Kidney glomerular epithelial cell (primary cell): ENCODE results near the gene FLAD1.

Experiments used
- DNase-seq: peaks from one replicate; lab custom pipeline; 2025; lab: John Stamatoyannopoulos, UW

The FLAD1 gene

DNA sequence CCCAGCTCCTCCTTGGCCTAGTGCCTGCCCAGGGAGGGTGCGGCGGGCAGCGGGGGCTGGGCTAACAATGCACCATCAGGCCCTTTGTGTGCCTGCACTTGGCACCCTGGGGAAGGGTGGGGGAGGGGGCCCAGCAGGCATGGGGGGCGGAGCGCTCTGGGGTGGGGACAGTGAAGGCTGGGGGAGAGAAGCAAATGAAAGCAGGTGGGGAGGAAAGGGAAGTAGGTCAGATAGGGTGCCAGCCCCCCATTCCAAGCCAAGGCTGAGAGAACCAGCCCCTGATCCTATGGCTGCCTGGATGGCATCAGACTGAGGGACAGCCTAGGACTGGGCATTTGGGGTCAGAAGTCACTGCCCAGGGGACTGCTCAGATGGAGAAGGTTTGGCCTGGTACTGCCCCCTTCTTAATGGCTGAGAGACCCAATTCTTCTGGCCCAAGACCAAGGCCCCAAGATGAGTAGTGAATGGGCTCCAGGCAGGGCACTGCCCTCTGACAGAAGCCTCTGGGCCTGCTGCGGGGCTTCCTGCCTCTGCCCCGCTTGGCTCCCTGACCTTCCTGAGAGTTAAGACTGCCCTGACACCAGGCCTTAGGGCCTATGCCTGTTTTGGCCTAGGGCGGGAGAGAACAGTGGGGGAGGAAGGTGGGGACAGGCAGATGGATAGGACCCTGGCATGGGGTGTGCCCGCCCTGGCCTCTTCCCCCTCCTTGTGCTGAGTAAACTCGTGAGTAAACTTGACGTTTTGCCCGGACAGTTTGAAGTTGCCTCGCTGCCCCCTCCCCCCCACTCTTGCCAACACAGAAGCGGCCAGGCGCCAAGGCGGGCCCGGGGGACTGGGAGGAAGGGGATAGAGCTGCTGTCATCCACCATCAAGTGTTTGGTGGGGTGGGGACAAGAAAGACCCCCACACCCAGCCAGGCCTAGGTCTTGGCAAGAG lies 22.2 kb downstream of the FLAD1 start:
- no peak for DNase-seq

DNA sequence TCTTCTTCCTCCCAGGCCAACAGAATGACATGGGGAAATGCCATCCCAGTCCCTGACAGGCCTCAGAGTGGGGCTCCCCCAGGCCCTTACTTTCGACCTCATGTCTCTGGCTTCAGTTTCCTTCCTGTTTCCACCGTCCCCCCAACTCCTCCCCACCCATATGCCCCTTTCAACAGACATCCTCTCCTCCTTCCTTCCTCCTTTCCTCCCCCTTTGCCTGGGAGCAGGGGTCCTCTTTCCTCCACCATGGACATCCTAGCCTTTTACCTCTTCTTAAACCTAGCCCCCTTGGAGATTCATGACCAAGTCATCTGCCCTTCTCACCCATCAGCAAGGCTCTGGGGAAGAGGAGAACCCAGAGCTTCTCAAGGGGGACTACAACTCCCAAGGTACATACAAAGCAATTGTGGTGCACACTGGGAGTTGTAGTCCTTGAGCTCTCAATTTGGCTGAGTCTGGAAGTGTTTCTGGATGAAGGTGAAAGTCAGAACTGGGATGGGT lies 23.5 kb downstream of the FLAD1 start:
- DNase-seq: no peak

DNA sequence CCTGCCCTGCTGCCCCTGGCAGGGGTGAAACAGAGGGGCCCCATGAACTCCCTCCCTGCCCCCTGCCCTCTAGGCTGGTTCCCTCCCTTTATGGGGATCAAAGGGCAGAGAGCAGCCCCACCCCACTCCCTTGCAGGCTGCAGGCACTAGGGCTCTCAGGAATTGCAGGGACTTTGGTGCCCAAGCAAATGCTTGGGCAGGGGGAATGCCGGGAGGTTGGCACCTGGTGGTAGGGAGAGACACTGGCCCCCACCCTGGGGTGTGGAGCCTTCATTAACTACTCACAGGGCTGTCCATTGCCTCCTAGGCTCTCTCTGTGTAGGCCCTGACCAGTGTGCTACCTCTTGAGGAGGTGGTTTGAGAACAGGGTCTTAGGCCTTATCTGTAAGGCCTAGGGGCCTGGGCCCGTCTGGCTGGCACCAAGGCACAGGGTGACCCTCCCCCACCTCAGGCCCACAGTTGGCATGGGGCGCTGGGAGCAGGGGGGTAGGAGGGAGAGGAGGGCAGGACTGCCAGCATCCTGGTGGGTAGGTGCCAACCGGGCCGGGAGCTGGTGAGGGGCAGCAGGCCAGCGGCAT lies 24.2 kb downstream of the FLAD1 start:
- DNase-seq: no peak

DNA sequence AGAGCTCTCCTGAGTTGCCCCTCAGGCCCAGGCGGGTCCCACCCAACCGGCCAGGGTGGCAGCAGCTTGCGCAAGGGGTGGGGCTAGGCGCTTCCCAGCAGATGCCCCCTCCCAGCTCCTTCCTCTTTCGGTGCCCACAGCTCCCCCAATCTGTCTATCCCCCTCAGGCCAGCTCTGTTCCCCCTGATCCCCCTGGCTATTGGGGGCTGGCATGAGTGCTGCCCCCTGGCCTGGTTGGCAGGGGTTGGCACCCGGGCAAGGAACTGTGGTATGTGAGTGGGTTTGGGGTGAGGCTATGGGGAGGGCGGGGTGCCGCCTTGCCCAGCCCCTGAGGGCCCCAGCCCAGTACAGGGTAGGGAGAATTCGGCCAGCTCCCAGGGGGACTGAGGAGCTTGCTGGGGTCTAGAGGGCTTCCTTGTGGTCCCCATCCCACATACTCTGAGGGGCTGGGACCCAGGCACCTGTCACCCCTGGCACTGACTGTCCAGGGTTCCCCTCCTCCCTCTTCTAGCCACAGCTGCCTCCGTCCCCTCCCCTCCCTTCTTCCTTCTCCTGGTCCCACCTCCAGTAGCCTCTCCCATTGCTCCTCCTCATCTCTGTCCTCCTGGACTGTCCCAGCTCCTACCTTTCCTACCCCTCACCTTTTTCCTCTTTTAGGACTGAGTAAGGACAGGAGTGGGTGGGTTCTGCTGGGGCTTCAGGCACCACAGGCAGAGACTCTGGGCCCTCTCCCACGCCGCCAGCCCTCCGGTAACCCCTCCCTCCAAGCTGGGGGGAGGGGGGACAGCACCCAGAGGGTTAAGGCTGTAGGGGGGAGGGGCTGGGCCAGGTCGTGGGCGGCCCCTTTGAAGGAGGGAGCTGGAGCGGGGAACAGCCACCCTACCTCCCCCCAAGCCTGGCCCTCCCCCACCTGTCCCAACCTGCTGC lies 25.1 kb downstream of the FLAD1 start:
- no peak for DNase-seq

DNA sequence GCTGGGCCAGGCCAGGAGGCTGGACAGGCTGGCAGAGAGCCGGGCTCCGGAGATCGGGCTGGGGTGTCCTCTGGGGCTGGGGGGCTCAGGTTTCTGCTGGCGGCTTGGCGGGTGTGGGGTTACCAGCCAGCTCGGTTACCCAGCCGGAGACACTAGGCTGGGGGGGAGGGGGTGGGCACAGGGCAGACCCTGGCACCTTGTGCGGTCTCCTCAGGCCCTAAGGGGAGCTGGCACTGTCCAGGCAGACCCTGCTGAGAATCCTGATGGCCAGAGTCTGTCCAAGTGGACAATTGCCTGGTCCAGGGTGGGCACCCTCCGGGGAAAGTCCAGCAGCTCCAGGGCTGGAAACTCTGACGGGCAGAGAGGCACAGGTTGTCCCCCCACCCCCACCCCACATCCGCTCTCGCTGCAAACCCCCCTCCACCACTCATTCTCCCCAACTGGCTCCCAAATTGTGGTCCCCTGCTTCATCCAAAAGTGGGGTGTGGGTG lies 26.1 kb downstream of the FLAD1 start:
- no peak for DNase-seq

DNA sequence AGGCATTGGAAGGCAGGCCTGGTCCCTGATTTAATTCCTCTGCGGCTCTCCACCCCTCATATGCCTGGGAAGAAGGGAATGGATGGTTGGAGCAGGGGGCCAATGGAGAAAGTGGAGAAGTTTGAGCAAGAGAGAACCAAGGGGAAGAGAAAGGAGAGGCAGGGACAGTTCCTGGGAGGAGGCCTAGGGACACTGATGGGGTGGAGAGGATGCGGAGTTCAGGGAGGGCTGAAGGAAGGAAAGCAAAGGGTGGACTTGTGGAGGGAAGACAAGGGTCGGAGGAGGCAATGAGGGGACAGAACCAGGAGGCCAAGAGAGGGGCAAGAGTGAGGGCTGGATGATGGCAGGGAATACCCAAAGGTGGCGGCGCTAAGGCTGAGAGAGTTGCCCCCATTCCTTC lies 26.6 kb downstream of the FLAD1 start:
- no peak for DNase-seq

DNA sequence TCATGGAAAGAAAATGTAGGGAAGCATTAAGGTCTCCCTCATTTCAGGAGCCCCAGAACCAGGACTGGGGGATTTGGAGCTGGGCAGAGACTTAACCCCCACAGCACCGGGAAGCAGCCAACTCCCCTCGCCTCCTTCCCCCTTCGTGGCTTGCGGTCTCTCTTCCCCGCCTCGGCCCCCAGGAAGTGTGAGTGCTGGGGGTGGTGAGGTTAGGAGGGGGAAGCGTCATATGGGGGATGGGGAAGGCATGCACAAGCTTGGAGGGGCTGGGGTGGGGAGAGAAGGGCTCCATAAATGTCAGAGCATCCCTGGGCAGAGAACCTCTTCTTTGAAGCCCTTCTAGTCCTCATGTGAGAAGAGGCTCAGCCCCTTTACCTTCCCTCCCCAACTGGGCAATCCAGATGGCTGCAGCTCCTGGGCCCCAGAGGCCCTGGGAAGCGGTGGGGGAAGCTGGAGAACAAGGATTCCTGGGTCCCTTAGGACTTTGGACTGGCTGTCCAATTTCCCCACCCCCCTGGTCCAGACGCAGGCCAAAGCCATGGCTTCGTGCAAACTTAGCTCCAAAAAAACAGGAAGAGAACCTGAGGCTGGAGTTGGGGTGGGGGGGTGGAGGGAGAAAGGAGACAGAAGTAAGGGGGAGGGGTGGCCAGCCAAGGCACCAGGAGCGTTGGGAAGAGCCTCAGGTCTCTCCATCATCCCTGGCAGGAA lies 27.2 kb downstream of the FLAD1 start:
- no peak for DNase-seq

DNA sequence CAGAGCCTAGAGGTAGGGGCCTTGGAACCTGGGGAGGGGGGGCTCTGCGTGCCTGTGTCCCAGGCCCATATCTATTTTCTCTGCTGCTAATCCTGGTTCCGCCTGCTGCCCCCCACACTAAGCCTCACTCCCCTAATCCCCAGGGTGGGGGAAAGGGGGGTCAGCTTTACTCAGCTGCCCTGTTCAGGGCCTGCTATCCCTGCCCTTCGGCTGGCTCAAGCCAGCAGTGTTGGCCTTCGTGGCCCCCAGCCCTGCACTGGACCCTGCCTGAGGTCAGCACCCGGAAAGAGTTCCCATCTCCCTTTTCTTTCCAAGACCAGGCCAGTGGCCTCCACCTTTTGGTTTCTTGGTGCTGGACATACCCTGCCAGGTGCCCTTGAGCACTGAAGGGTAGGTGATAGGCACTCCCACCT lies 27.9 kb downstream of the FLAD1 start:
- no peak for DNase-seq

DNA sequence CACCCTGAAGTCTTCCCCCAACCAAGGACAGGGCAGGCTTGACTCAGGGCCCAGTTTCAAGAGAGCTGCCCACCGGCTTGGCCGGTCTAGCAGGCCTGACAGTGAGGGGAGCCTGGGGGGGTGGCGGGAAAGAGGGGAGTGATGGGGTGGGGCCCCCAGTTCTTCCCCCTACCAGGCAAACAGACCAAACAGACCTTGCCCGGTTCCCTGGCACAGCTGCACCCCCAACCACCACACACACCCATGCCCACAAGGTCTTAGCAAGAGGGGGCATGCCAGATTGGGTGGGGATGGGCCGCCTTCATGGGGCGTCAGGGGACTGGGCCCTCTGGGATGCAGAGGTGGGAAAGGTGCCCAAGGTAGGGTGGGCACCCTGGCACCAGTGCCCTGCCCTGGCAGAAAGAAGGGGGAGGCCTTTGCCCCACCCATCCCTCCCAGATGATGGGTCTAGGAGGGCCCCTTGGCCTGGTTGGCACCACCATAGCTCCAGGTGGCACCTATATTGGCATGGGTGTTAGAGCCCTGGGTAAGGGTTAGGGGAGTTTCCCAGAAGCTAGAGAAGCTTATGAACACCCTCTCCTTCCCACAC lies 28.4 kb downstream of the FLAD1 start:
- DNase-seq: no peak

DNA sequence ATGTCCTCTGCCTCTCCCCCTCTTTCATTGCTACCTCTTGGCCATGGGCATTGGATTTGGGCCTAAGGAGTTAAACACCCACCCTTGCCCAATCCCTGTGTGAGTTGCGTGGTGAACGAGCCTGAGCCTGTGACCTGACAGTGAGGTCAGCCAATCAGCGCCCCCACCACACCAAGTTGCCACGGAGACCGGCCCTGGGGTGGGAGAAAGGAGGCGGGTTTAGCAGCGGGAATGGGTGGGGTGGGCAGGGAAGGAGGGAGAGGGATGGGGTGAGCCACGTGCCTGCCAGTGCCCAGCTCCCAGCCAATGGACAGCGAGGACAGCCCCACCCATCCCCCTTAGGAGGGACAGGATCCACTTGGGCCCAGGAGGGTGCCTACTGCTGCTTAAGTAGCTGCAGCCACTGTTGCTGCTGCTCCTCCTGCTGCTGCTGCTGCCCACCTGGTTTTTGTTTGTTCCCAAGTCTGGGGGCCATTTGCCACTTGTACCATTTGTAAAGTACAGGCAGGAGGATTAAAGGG lies 28.9 kb downstream of the FLAD1 start:
- DNase-seq: no peak

DNA sequence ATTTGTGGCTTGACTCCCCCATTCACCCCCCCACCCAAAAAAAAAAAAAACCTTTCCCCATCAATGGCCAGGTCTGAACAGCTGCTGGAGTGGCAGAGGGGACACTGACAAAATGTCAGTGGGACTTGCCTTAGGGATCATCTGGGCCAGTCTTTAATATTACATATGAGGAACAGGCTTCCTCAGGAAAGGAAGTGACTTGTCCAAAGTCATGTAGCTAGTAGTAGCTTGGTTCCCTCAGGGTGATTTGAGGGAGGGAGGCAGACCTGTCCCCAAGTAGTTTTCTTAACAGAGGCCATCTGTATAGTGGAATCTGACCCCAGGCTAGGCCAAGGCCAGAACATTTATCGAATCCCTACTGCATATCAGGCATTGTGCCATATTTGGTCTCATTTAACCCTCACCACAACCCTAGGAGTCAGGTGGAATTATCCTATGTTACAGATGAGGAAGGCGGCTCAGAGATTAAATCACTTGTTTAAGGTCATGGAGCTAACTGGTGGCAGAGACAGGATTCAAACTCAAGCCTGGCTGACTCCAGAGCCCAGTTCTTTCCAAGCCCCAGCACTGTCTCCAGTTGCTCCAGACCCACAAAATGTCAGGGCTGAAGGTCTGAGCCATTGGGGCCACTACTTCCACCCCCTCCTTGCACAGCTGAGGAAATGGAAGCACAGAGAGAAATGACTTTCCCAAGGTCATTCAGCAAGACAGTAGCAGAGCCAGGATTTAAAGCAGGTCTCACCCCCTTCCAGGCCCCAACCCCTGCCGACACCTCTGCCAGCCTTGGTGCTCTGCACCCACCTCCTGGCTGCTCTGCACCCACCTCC lies 29.8 kb downstream of the FLAD1 start:
- DNase-seq: no peak

DNA sequence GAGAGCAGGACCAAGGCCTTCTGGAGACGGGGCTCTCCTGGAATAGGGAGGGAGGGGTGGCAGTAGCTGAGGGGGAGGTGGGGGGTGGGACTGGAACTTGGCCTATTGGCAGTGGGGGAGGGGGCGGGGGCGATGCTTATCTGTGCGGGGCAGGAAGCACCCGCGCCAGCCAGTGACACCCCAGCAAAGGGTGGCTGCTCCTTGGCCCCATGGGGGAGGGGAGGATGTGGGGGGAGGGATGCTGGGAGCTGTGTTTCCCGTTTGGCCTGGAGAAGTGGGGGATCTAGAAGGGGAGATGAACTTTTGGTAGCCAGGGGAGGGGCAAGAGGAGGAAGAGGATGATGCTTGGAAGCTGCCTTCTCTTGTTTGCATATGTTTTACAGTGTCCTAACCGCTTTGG lies 30.5 kb downstream of the FLAD1 start:
- no peak for DNase-seq

DNA sequence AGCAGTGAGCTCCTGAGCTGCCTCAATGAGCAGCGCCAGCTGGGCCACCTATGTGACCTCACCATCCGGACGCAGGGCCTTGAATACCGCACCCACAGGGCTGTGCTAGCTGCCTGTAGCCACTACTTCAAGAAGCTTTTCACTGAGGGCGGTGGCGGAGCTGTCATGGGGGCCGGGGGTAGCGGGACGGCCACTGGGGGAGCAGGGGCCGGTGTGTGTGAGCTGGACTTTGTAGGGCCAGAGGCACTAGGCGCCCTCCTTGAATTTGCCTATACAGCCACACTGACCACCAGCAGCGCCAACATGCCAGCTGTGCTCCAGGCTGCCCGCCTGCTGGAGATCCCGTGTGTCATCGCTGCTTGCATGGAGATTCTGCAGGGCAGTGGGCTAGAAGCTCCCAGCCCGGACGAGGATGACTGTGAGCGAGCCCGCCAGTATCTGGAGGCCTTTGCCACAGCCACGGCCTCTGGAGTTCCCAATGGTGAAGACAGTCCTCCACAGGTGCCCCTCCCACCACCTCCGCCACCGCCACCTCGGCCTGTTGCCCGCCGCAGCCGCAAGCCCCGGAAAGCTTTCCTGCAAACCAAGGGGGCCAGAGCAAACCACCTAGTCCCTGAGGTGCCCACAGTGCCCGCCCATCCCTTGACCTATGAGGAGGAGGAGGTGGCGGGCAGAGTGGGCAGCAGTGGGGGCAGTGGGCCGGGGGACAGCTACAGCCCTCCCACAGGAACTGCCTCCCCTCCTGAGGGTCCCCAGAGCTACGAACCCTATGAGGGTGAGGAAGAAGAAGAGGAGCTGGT lies 31.8 kb downstream of the FLAD1 start:
- DNase-seq: no peak

DNA sequence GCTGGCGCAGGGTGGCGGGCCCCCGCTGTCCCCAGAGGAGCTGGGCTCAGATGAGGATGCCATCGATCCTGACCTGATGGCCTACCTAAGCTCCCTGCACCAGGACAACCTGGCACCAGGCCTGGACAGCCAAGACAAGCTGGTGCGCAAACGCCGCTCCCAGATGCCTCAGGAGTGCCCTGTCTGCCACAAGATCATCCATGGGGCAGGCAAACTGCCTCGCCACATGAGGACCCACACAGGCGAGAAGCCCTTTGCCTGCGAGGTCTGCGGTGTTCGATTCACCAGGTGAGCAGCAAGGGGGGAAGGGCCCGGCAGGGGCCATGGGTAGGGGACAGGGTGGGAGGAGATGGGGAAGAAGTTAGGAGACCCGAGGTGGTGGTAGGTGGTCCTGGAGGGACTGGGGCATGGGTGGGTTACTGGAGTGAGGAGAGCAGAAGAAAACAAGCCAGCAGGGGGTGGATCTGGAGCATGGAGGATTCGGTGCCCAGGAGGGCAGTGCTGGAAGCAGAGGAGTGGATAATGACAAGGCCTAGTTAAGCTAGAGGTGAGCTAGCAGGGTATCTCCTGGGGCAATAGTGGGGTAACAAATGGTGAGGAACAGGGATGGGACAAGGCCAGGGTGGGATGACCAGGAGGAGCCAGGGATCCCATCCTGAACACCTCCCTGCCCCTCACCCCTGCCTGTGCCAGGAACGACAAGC lies 32.5 kb downstream of the FLAD1 start:
- no peak for DNase-seq

DNA sequence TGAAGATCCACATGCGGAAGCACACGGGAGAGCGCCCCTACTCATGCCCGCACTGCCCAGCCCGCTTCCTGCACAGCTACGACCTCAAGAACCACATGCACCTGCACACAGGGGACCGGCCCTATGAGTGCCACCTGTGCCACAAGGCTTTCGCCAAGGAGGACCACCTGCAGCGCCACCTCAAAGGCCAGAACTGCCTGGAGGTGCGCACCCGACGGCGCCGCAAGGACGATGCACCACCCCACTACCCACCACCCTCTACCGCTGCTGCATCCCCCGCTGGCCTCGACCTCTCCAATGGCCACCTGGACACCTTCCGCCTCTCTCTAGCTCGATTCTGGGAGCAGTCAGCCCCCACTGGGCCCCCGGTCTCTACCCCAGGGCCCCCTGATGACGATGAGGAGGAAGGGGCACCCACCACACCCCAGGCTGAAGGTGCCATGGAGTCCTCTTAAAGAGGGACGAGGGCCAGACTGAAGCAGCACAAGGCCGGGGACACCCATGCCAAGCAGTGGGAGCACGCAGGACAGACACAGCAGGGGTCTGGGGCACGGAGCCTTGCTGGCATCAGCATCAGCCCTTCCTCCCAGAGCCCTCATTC lies 33.2 kb downstream of the FLAD1 start:
- no peak for DNase-seq

DNA sequence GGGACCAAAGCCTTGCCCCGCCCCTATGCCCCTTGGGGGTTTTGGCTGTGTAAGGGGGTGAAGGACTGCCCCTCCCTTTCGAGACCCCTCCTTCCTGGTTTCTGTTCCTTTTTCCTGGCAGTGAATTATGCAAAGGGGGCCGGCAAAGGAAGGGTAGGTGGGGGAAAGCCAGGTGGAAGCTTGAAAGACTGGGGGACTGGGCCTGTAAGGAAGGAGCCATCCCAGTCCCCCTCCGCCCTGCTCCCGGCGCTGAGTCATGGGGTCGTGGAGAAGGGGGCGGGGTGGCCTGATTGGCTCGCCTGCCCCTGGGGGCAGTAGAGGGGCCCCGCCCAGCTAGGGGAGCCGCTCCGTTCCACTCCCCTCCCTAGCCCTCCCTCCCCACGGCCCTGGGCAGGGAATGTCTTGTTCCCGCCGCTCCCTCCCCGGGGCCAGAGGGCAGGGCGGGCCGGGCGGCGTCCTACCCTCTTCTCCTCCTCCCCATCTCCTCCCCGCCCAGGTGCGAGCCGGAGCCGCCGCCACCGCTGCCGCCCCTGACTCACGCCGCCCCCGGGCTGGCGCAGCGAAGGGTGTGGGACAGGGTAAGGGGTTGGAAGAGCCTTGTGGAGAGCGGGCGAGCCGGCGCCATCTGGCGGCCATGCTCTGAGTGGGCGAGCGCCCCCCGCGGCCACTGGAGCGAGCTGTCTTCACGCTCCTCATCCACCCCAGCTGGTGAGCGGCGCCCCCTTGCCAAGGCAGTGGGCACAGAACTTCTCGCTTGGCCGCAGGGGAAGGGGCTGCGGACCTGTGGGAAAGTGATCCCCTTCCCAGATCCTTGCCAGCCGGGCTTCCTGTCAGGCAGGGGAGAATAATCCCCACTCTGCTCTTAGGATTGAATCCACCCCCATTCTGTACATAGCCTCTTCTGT lies 34.1 kb downstream of the FLAD1 start:
- DNase-seq: peak; percentile 85

DNA sequence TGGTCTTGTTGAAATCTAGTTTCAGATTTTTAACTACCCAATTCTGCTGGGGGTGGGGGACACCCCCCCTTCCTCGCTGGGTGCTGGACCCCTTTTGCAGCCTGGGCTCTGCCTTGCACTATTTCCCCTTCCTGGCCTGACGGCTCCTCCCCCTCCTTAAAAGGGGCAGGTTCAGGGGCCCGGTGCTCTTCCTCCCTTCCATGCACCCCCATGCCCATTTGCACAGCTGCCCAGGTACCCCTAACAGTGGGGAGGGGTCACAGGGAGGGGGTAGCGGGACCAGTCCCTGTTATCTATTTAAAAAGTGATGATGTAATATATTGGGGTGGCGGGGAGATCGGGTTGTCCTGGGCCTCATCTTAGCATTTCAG lies 34.8 kb downstream of the FLAD1 start:
- DNase-seq: no peak
